IgD-negative memory B cell (primary cell): ENCODE measurements around the gene CASZ1. TPM values are rescaled to one million over a fixed set of nuclear protein-coding genes. Genes with fewer than 3 reads are reported as not detected.

Source experiments
- H3K27ac Mint-ChIP-seq, 3 donors: one replicate each; pipeline ENCODE4 v1.8.0; 2020 to 2022; ENCODE audit warnings: mild to moderate bottlenecking in 3 of 3, mixed read lengths in 3 of 3, moderate library complexity in 1 of 3
- H3K27me3 Mint-ChIP-seq: one replicate; pipeline ENCODE4 v1.8.0; 2021; ENCODE audit warnings: mixed read lengths
- H3K36me3 Mint-ChIP-seq: one replicate; pipeline ENCODE4 v1.8.0; 2020; ENCODE audit warnings: mild to moderate bottlenecking, mixed read lengths
- H3K4me1 Mint-ChIP-seq, 3 donors: one replicate each; pipeline ENCODE4 v1.8.0; 2020 to 2022; ENCODE audit warnings: mixed read lengths in 3 of 3, mild to moderate bottlenecking in 1 of 3
- H3K4me3 Mint-ChIP-seq, 4 donors: one replicate each; pipeline ENCODE4 v1.8.0; 2020 to 2022; ENCODE audit warnings: mild to moderate bottlenecking in 4 of 4, mixed read lengths in 4 of 4, moderate library complexity in 3 of 4
- H3K9me3 Mint-ChIP-seq, 3 donors: one replicate each; pipeline ENCODE4 v1.8.0; 2020 to 2021; ENCODE audit warnings: mixed read lengths in 3 of 3, mild to moderate bottlenecking in 1 of 3
- polyA plus RNA-seq: library from polyadenylated mRNA; unstranded; fragments of 300-500 nt; fragmentation: Illumina TruSeq; gene quantifications from one replicate; pipeline ENCODE4 v1.2.3, GENCODE V29; 2021

The CASZ1 gene
- polyA plus RNA-seq, 1 donor from 2014 or later = 5.6 TPM

DNA sequence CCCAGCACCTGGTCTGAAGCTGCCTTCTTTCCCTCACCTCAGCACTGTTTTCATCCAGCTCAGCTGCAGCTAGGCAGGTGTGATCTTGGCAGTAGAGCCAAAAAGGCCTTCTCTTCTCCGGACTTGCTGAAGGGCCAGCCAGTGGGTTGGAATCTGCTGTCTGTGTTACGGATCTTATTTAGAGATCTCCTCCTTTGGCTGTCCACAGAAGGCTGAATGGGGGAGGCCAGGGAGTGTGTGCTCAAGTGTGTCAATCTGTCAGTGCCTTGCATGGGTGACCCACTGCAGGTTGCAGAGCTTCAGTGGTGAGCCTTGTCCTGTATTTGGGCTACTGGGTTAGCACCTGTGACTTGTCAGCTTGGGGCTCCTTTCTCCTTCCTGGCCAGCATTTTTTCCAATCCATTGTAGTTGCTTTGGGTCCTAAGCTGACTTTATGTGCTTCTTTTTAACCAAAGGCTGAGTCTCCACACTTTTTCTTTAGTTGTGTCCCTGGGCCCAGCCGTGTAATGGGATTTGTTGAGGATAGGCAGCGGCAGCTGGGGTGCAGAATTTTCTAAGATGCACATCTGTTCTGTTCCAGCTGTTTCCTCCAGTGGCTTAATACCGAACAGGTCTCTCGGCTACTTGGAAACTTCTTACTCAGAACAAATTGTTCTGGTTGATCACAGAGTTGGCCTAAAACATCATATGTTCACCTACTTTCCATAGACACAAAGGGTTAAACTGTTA is 194.9 kb downstream of the CASZ1 start:
- H3K4me1 Mint-ChIP-seq = no peaks in the 10 kb centered on the region
- H3K36me3 Mint-ChIP-seq = peaks cover 7% of the 10 kb centered on the region
- no peaks in the 10 kb centered on the region for H3K27me3 Mint-ChIP-seq
- H3K27ac Mint-ChIP-seq = no peak overlapping the region
- H3K9me3 Mint-ChIP-seq = no peaks in the 10 kb centered on the region
- H3K4me3 Mint-ChIP-seq = peak overlapping the region in 1 of 4 donors; percentile 61

DNA sequence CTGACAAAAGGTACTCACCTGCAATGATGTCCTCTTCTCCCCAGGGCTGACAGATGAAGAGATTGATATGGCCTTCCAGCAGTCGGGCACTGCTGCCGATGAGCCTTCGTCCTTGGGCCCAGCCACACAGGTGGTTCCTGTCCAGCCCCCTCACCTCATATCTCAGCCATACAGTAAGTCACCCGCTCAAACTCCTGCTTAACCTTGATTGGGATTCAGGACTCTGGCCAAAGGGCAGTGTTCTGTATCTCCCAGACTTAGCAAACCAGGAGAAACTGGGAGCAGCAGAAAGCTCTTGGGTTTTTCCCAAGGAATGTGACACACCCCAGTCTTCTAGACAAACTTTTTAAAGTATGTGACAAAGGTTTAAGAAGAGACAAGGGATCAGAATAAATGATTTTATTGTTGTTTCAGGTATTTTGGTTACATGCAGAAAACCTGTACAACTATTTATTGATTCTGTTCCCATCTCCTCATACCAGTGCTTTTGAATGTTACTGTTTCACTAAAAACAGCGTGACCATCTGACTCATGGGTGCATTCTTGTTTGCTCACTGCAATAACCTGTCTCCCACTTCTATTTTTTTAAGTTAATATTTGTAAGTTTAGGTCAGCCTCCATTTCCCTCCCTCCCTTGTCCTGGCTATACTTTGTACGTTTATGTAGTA is 197.1 kb downstream of the CASZ1 start:
- peaks cover 0 to 5% (median 4%) of the 10 kb centered on the region in 3 donors for H3K4me1 Mint-ChIP-seq
- H3K27me3 Mint-ChIP-seq = no peaks in the 10 kb centered on the region
- H3K4me3 Mint-ChIP-seq = no peak overlapping the region
- H3K9me3 Mint-ChIP-seq = no peaks in the 10 kb centered on the region
- H3K27ac Mint-ChIP-seq = no peak overlapping the region
- peaks cover 4% of the 10 kb centered on the region for H3K36me3 Mint-ChIP-seq

DNA sequence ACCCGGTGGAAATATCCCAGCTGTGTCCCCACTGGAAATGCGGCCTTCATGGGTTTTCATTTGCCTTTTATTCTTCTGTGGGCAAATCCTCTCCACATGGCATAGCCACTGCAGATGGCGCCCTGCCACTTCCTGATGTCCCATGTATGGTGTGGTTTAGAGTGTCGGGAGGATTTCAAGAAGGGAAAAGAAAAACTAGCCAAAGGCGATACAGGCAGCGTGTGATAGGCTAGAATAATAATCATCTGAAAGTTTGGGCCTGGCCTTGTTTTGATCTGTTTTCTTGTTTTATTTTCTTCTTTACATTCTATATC is 198.1 kb downstream of the CASZ1 start:
- no peaks in the 10 kb centered on the region for H3K9me3 Mint-ChIP-seq
- H3K4me1 Mint-ChIP-seq = peaks cover 4 to 7% (median 7%) of the 10 kb centered on the region in 3 donors
- peaks cover 2% of the 10 kb centered on the region for H3K36me3 Mint-ChIP-seq
- no peak overlapping the region for H3K27ac Mint-ChIP-seq
- H3K27me3 Mint-ChIP-seq = no peaks in the 10 kb centered on the region
- no peak overlapping the region for H3K4me3 Mint-ChIP-seq

DNA sequence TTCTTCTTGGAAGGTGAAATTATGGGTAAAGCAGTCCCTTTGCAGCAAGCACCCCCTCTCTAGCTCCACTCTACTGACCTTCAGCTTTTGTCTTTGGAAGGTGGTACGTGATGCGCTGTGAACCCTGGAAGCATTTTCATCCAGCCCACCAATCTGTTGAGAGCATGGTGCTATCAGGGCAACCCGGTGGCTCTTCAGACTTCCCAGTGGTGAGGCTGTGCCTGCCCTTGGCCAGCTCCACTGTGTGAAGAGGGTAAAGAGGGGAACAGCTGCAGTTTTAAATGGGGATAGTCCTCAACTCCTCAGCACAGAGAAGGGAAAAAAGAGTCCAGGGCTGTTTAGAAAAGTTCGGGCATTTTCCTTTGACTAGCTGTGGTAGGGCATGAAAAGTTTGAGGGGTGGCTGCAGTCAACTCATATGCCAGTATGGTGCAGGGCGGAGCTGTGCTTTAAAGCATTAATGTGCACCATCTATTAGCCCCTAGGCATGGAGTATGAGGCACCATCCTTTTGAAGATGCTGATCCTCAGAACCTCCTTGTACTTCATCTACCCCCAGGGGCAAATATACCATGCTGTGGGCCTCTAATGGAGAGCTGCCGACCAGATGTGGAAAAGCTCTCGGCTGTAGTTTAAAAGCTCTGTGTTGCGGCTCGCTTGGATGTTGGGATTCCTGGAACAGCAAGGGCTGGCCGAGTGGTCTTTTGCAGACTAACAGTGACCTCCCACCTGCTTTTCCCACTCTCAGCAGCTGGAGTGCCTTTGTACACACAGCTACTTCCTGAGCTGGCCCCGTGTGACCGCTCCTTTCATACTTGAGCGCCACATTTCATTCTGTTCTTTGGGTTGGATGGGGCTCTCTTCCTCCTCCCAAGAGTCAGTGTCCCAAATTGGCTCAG is 198.7 kb downstream of the CASZ1 start:
- H3K27ac Mint-ChIP-seq = no peak overlapping the region
- H3K4me1 Mint-ChIP-seq = peaks cover 7% of the 10 kb centered on the region in 3 donors
- H3K4me3 Mint-ChIP-seq = no peak overlapping the region
- H3K36me3 Mint-ChIP-seq = peaks cover 2% of the 10 kb centered on the region
- no peaks in the 10 kb centered on the region for H3K9me3 Mint-ChIP-seq
- H3K27me3 Mint-ChIP-seq = no peaks in the 10 kb centered on the region

DNA sequence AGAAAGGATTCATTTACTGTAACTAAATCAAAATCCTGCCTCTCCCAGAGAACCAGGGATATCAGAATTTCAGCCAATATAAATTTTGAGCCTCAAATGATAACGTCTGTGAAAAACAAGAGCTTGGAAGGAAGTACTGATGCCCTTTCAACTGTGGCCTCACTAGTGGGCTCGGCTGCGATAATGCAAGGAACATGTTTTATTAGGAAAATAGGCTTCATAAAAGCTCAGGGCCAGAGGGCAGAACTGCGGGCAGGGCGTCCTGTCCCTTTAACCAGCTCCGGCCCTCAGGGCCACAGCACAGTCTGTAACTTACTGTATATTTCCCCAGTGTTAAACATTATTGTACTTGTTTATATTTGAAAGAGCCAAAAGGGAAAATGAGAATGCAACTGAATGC is 199.7 kb downstream of the CASZ1 start:
- Mint-ChIP-seq H3K27ac (no peak overlapping the region), H3K4me1 (peaks cover 7% of the 10 kb centered on the region in 3 donors), H3K4me3 (no peak overlapping the region), H3K27me3 (no peaks in the 10 kb centered on the region), H3K9me3 (no peaks in the 10 kb centered on the region), H3K36me3 (peaks cover 2% of the 10 kb centered on the region)

DNA sequence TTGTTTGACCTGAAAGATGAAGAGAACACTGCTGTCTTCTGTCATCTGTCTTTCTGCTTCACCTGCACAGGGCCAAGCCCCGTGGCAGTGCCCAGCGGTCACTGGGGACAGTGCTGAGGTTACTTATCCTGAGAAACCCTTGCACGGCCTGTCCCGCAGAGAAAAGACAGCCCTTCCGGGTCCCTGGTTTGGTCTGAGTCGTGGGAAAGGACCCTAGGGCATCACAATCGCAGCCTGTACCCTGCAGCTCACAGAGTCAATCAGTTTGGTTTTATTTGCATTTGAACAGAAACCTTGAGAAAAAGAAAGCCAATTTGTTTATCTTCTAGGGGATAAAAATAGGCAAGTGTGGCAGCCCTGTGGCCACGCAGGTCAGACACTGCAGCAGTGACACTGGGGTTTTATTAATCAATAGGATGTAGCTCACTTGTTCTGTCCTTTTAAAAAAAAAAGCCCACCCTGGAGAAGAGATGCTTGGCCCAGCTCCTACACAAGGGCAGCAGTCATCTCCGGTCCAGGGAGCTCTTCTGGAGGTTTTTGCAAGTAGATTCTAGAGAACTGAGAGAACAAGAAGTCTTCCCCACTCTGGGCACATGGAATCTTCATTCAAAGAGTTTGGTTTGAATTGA is 201.7 kb downstream of the CASZ1 start:
- H3K9me3 Mint-ChIP-seq = no peaks in the 10 kb centered on the region
- H3K27ac Mint-ChIP-seq = no peak overlapping the region
- H3K4me1 Mint-ChIP-seq = peaks cover 7% of the 10 kb centered on the region in 3 donors
- peaks cover 4% of the 10 kb centered on the region for H3K36me3 Mint-ChIP-seq
- peak overlapping the region in 1 of 4 donors; percentile 72 for H3K4me3 Mint-ChIP-seq
- H3K27me3 Mint-ChIP-seq = no peaks in the 10 kb centered on the region

DNA sequence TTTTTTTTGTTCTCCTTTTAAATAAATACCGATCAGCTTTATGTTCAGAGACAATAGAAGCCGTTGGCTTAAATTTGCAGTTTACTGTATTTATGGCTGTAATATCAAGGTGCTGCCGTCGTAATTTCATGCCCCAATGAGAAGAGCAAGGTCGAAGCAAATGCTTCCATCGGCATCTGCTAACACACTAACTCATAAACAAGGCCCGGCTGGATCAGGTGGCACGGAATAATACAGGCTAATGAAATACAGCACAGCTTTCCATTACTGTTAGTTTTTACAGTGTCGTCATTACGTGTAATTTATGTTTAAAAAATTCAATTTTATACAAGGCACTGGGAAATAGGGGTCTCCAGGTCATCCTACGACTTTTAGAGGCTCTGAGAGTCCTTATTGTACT is 202.7 kb downstream of the CASZ1 start:
- no peaks in the 10 kb centered on the region for H3K9me3 Mint-ChIP-seq
- H3K27me3 Mint-ChIP-seq = no peaks in the 10 kb centered on the region
- H3K4me1 Mint-ChIP-seq = peaks cover 7% of the 10 kb centered on the region in 3 donors
- H3K27ac Mint-ChIP-seq = no peak overlapping the region
- H3K36me3 Mint-ChIP-seq = peaks cover 4% of the 10 kb centered on the region
- H3K4me3 Mint-ChIP-seq = no peak overlapping the region

DNA sequence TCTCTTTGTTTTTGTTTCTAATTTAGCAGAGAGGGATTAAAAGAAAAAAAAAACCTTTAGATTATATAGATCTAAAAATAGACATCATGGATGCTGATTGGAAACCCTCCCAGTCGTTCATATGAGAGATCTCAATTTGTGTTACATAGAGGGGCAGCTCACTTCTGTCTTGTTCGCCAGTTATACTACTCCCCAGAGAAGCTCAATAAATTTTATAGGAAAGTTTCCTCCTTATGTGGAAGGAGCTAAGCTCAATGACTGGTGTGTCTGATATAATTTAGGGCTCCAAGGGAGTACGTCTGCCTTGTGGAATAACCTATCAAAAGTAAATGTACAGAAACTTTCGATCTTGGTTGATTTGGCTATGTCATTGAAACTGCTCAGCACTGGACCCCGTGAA is 204.1 kb downstream of the CASZ1 start:
- Mint-ChIP-seq H3K9me3 (no peaks in the 10 kb centered on the region), H3K27ac (no peak overlapping the region), H3K4me3 (no peak overlapping the region), H3K4me1 (peaks cover 7% of the 10 kb centered on the region in 3 donors), H3K36me3 (peaks cover 2% of the 10 kb centered on the region), H3K27me3 (no peaks in the 10 kb centered on the region)

DNA sequence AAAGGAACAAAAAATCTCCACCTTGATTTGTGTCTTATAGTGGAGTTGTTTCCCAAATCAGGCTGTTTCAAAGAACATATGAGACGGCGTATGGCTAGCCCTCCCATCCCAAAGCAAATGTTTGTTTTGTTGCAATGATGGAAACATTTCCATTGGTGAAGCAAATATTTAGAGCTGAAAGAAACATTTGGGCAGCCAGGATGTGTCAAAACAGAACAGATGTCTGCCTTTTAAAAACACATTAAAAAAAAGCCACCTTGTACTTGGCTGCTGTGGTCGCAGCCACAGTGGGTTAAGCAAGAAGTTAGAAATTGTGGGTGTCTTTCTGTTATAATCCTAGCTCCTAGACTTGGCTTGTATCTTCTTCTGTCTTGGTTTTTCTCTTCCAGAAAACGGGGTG is 205.4 kb downstream of the CASZ1 start:
- no peaks in the 10 kb centered on the region for H3K27me3 Mint-ChIP-seq
- H3K27ac Mint-ChIP-seq = no peak overlapping the region
- H3K4me3 Mint-ChIP-seq = no peak overlapping the region
- peaks cover 2% of the 10 kb centered on the region for H3K36me3 Mint-ChIP-seq
- no peaks in the 10 kb centered on the region for H3K9me3 Mint-ChIP-seq
- peaks cover 7 to 9% (median 7%) of the 10 kb centered on the region in 3 donors for H3K4me1 Mint-ChIP-seq

DNA sequence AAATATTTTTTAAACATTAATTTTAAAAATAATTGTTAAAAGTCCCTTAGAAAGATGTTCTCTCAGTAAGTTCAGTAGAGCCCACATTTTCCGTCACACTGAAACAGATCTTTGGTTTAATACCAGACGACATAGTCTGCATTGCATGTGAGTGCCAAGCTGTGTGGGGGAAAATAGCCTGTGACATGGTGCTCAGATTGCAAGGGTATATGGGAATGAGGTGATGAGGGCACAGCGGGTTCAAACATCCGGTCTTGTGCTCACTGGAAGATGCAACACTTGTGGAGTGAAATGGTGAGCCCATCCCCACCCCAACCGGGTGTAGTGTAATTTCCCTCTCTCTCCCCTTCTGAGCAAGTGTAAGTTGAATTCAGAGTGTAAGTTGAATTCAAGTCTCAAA is 207.4 kb downstream of the CASZ1 start:
- Mint-ChIP-seq H3K9me3 (no peaks in the 10 kb centered on the region), H3K4me3 (peak overlapping the region in 1 of 4 donors; percentile 65), H3K36me3 (peaks cover 5% of the 10 kb centered on the region), H3K27me3 (no peaks in the 10 kb centered on the region), H3K27ac (no peak overlapping the region), H3K4me1 (peaks cover 3 to 7% (median 3%) of the 10 kb centered on the region in 3 donors)

DNA sequence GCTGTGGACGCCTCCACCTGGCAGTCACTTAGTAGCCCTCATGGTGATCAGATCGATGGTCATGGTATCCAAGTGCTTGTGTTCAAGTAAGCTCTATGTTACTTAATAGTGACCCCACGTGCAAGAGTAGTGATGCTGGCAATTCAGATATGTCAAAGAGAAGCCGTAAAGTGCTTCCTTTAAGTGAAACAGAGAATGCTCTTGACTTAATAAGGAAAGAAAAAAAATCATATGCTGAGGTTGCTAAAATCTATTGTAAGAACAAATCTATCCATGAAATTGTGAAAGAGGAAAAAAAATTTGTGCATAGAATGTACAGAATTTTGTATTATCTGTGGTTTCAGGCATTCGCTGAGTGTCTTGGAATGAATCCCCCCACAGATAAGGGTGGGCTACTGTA is 207.8 kb downstream of the CASZ1 start:
- Mint-ChIP-seq H3K9me3 (no peaks in the 10 kb centered on the region), H3K27ac (no peak overlapping the region), H3K4me3 (no peak overlapping the region), H3K27me3 (no peaks in the 10 kb centered on the region), H3K36me3 (peaks cover 6% of the 10 kb centered on the region), H3K4me1 (peaks cover 3 to 8% (median 6%) of the 10 kb centered on the region in 3 donors)

Other genes with a start within 250 kb of the CASZ1 start
- gene TARDBP, start 216.0 kb upstream of the CASZ1 start, polyA plus RNA-seq = 59.2 TPM